HAP-1 (cell line): ENCODE data around the gene ST3GAL3.

Experiments
- DNase-seq, 2 experiments: peaks; one replicate each; pipeline ENCODE4 v3.0.0-alpha.2; 2016 to 2020; ENCODE audit warnings: low spot score in 2 of 2
- H3K27me3 ChIP-seq: fragments of 250-450 bp; sonication (Bioruptor Pico); 2 replicates; pipeline ENCODE4 v1.5.1; 2020; ENCODE audit warnings: low read depth, mild to moderate bottlenecking, moderate library complexity
- H3K36me3 ChIP-seq: fragments of 250-450 bp; sonication (Bioruptor Pico); replicated peaks from 2 replicates; pipeline ENCODE4 v1.5.1; 2020; ENCODE audit warnings: mild to moderate bottlenecking
- H3K4me1 ChIP-seq: fragments of 250-450 bp; sonication (Bioruptor Pico); 2 replicates; pipeline ENCODE4 v1.5.1; 2020; ENCODE audit warnings: mild to moderate bottlenecking
- H3K4me3 ChIP-seq: fragments of 250-450 bp; sonication (Bioruptor Pico); 2 replicates; pipeline ENCODE4 v1.5.1; 2020; ENCODE audit warnings: mild to moderate bottlenecking, moderate library complexity
- H3K9me3 ChIP-seq: fragments of 250-450 bp; sonication (Bioruptor Pico); 2 replicates; pipeline ENCODE4 v1.5.1; 2020; ENCODE audit warnings: mild to moderate bottlenecking, moderate library complexity
- in situ Hi-C: fragments of 300-500 bp; cut with MboI; formaldehyde crosslinking; loops from 3 replicates; pipeline ENCODE4 v1.14.3; 2020; ENCODE audit warnings: low sequenced_read_pairs, inconsistent platforms, mixed read lengths

The ST3GAL3 gene

GRCh38 chr1:43933386-43934100 is 226.2 kb downstream of the ST3GAL3 start, which contains the start of gene ARTN:
Gene ARTN, plus strand, starts transcription at chr1:43933801. Its CDS starts 1,856 bp downstream, at chr1:43935657.
- H3K36me3 ChIP-seq = no peaks in the 10 kb centered on the region
- H3K9me3 ChIP-seq = no peaks in the 10 kb centered on the region
- peaks cover 3% of the 10 kb centered on the region; the same call in 1 of the 2 replicates for H3K4me1 ChIP-seq
- in situ Hi-C loops = loop anchor here (5.0 to 25.0 kb wide), 2 partner anchors 161 to 396 kb away; partner anchors contain the start of gene PTPRF
- no peak for DNase-seq
- no peak within 1 kb of the TSS for H3K4me3 ChIP-seq
- no peaks in the 10 kb centered on the region for H3K27me3 ChIP-seq

GRCh38 chr1:43934101-43934985 is 227.0 kb downstream of the ST3GAL3 start:
- H3K27me3 ChIP-seq = no peaks in the 10 kb centered on the region
- H3K36me3 ChIP-seq = no peaks in the 10 kb centered on the region
- no peaks in the 10 kb centered on the region for H3K9me3 ChIP-seq
- no peak overlapping the region for H3K4me3 ChIP-seq
- peaks cover 3% of the 10 kb centered on the region; the same call in 1 of the 2 replicates for H3K4me1 ChIP-seq
- peak; percentile 63 to 87 for DNase-seq
- in situ Hi-C loops = loop anchor here (5.0 to 25.0 kb wide), 2 partner anchors 162 to 397 kb away; partner anchors contain the start of gene PTPRF

DNA sequence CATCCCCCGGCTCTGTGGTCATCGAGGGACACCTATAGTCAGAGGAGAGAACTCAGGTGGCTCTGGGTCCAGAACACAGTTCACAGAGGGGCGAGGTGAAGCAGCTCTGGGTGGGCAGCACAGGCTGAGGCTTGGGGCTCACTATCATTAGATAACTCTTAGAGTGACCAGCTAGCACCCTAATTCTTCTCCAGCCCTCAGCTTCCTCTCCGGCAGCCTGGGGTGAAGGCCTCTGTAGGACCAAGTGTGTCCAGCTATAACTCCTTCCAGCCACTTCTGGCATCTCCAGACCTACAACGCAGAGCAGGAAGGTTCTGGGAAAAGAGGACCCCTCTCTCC is 227.6 kb downstream of the ST3GAL3 start:
- H3K9me3 ChIP-seq = no peaks in the 10 kb centered on the region
- no peaks in the 10 kb centered on the region for H3K27me3 ChIP-seq
- H3K4me3 ChIP-seq = no peak overlapping the region
- in situ Hi-C loops = loop anchor here (5.0 to 25.0 kb wide), 2 partner anchors 163 to 398 kb away; partner anchors contain the start of gene PTPRF
- H3K36me3 ChIP-seq = no peaks in the 10 kb centered on the region
- peaks cover 3% of the 10 kb centered on the region; the same call in 1 of the 2 replicates for H3K4me1 ChIP-seq
- DNase-seq = no peak

- no peak overlapping the region for H3K4me3 ChIP-seq
- DNase-seq = no peak
- H3K36me3 ChIP-seq = no peaks in the 10 kb centered on the region
- no peaks in the 10 kb centered on the region for H3K9me3 ChIP-seq
- no peaks in the 10 kb centered on the region for H3K27me3 ChIP-seq
- peaks cover 3% of the 10 kb centered on the region; the same call in 1 of the 2 replicates for H3K4me1 ChIP-seq
- in situ Hi-C loops = loop anchor here (25.0 kb wide), 1 partner anchor 399 kb away; the partner anchor contains the start of gene PTPRF
Observed at GRCh38 chr1:43935711-43936427, 228.5 kb downstream of the ST3GAL3 start.

DNA sequence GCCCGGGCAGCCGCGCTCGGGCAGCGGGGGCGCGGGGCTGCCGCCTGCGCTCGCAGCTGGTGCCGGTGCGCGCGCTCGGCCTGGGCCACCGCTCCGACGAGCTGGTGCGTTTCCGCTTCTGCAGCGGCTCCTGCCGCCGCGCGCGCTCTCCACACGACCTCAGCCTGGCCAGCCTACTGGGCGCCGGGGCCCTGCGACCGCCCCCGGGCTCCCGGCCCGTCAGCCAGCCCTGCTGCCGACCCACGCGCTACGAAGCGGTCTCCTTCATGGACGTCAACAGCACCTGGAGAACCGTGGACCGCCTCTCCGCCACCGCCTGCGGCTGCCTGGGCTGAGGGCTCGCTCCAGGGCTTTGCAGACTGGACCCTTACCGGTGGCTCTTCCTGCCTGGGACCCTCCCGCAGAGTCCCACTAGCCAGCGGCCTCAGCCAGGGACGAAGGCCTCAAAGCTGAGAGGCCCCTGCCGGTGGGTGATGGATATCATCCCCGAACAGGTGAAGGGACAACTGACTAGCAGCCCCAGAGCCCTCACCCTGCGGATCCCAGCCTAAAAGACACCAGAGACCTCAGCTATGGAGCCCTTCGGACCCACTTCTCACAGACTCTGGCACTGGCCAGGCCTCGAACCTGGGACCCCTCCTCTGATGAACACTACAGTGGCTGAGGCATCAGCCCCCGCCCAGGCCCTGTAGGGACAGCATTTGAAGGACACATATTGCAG is 229.3 kb downstream of the ST3GAL3 start:
- Histone ChIP-seq H3K4me3 (no peak overlapping the region), H3K9me3 (no peaks in the 10 kb centered on the region), H3K4me1 (peaks cover 3% of the 10 kb centered on the region; the same call in 1 of the 2 replicates), H3K27me3 (no peaks in the 10 kb centered on the region), H3K36me3 (no peaks in the 10 kb centered on the region)
- in situ Hi-C loops = loop anchor here (25.0 kb wide), 1 partner anchor 399 kb away; the partner anchor contains the start of gene PTPRF
- DNase-seq = no peak

- no peaks in the 10 kb centered on the region for H3K36me3 ChIP-seq
- in situ Hi-C loops = loop anchor here (25.0 kb wide), 1 partner anchor 400 kb away; the partner anchor contains the start of gene PTPRF
- no peak overlapping the region for H3K4me3 ChIP-seq
- H3K4me1 ChIP-seq = peaks cover 3% of the 10 kb centered on the region; the same call in 1 of the 2 replicates
- no peaks in the 10 kb centered on the region for H3K27me3 ChIP-seq
- no peak for DNase-seq
- H3K9me3 ChIP-seq = no peaks in the 10 kb centered on the region
Observed at GRCh38 chr1:43937179-43937865, 230.0 kb downstream of the ST3GAL3 start.

DNA sequence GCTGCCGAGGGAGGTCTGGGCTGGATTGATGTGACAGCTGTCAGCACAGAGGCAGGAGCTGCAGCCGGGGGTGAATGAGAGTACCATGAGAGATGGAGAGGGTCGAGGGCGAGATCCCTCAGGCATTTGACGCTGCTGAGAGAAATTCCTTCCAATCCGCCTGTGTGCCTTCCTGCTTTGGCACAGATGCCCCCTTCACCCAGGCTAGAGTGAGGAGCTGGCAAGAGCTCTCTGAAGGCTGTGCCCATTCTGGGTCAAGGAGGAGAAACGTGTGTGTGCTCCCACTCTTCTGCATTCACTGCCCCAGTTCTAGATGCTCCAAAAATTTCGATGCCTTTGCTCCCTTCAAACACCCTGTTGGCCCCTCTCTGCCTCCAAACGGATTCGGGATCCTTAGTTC is 231.0 kb downstream of the ST3GAL3 start:
- Histone ChIP-seq H3K27me3 (no peaks in the 10 kb centered on the region), H3K36me3 (no peaks in the 10 kb centered on the region), H3K9me3 (no peaks in the 10 kb centered on the region), H3K4me3 (no peak overlapping the region), H3K4me1 (peaks cover 3% of the 10 kb centered on the region; the same call in 1 of the 2 replicates)
- in situ Hi-C loops = loop anchor here (25.0 kb wide), 1 partner anchor 401 kb away; the partner anchor contains the start of gene PTPRF
- no peak for DNase-seq

- DNase-seq = no peak
- Histone ChIP-seq H3K9me3 (no peaks in the 10 kb centered on the region), H3K36me3 (no peaks in the 10 kb centered on the region), H3K4me1 (peaks cover 3% of the 10 kb centered on the region; the same call in 1 of the 2 replicates), H3K4me3 (no peak overlapping the region), H3K27me3 (no peaks in the 10 kb centered on the region)
- in situ Hi-C loops = loop anchor here (25.0 kb wide), 1 partner anchor 402 kb away; the partner anchor contains the start of gene PTPRF
Observed at GRCh38 chr1:43938892-43939587, 231.7 kb downstream of the ST3GAL3 start.

DNA sequence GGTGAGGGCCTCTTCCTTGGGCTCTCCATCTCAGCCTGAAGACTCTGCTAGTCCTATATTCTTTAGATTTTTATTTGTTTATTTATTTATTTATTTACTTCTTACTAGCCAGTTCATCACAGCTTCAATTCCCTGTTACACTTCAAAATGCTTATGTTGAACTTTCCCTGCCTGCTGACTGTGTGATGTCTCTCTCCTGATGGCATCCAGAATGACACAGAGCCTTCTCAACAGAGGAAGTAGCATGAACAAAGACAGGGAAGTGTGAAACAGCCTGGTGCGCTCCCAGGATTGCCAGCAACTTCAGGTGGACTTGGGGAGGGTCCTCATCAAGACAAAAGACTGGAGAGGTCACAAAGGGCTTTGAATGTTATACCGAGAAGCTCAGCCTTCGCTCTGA is 235.1 kb downstream of the ST3GAL3 start:
- Histone ChIP-seq H3K9me3 (no peaks in the 10 kb centered on the region), H3K27me3 (no peaks in the 10 kb centered on the region), H3K4me1 (peaks cover 6% of the 10 kb centered on the region), H3K4me3 (no peak overlapping the region), H3K36me3 (no peaks in the 10 kb centered on the region)
- in situ Hi-C loops = loop anchor here (25.0 kb wide), 1 partner anchor 405 kb away; the partner anchor contains the start of gene PTPRF
- no peak for DNase-seq

- H3K27me3 ChIP-seq = no peaks in the 10 kb centered on the region
- in situ Hi-C loops = loop anchor here (25.0 kb wide), 1 partner anchor 408 kb away; the partner anchor contains the start of gene PTPRF
- H3K4me1 ChIP-seq = peaks cover 6% of the 10 kb centered on the region
- no peaks in the 10 kb centered on the region for H3K36me3 ChIP-seq
- no peak for DNase-seq
- no peak overlapping the region for H3K4me3 ChIP-seq
- no peaks in the 10 kb centered on the region for H3K9me3 ChIP-seq
Observed at GRCh38 chr1:43944860-43945259, 237.5 kb downstream of the ST3GAL3 start.

DNA sequence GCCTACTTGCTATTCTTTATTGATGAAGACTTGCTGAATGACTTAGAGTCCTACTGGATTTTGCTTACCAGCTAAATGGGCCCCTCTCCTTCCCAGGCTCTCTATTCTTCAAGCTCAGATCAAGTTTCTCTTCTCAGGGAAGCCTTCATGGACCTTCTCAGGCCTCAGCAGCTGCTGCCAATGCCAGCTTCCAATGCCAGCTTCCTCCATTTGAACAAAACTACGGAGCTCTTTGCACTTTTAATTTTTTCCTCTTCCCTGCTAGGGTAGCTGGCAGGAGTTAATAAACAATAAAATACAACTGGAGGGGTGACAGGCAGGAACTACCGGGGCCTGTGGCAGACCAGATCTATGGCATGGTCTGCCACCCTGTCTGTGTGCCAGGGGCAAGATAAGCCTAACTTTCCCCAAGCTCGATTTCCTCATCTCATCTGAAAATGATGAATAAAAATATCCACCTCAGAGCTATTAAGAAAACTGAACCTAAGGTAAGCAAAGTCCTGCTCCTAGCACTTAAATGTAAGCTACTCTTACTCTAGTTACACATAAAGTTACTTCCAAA is 238.4 kb downstream of the ST3GAL3 start:
- no peaks in the 10 kb centered on the region for H3K27me3 ChIP-seq
- no peaks in the 10 kb centered on the region for H3K36me3 ChIP-seq
- no peaks in the 10 kb centered on the region for H3K9me3 ChIP-seq
- H3K4me3 ChIP-seq = peak overlapping the region; percentile 53
- no peak for DNase-seq
- H3K4me1 ChIP-seq = peaks cover 6% of the 10 kb centered on the region
- in situ Hi-C loops = loop anchor here (25.0 kb wide), 1 partner anchor 408 kb away; the partner anchor contains the start of gene PTPRF
